GM12801 (cell line): ENCODE results near the gene MGAT1.

Source experiments
- CTCF ChIP-seq: IDR thresholded peaks from one replicate; pipeline ENCODE4 v1.5.1; 2011; ENCODE audit warnings: control low read depth; ENCODE audit not compliant: insufficient read length; ENCODE audit errors: extremely low read depth

MGAT1 gene

GRCh38 chr5:180798193-180798592, 4.4 kb downstream of the MGAT1 start:
- no peak for TF ChIP-seq CTCF

- TF ChIP-seq CTCF = no peak
Measured at GRCh38 chr5:180797256-180798192, 5.1 kb downstream of the MGAT1 start.

- TF ChIP-seq CTCF = no peak
Measured at GRCh38 chr5:180795771-180796313, 6.8 kb downstream of the MGAT1 start.

- TF ChIP-seq CTCF = no peak
Measured at GRCh38 chr5:180792965-180793287, 9.7 kb downstream of the MGAT1 start.

- no peak for TF ChIP-seq CTCF
Measured at GRCh38 chr5:180792287-180792964, 10.2 kb downstream of the MGAT1 start.

- no peak for TF ChIP-seq CTCF
Measured at GRCh38 chr5:180791611-180792213, 10.9 kb downstream of the MGAT1 start.

GRCh38 chr5:180790524-180790923, 12.1 kb downstream of the MGAT1 start:
- TF ChIP-seq CTCF = no peak
